Activated T-helper 2 cell treated with anti-CD3 and anti-CD28 coated beads, Interferon-gamma antibody, Interleukin-2, Interleukin-4, amounts not matched to agents 10 μg/mL and 5 μg/mL and 100 μg/mL, durations not matched to agents 14 hours and 24 hours and 36 hours (primary cell): ENCODE results near the gene TP53. TPM values are rescaled to one million over a fixed set of nuclear protein-coding genes. Genes with fewer than 3 reads are reported as not detected.

Experiments used
- DNase-seq: peaks from one replicate; pipeline ENCODE4 v3.0.0; 2021; ENCODE audit warnings: low spot score
- H3K27ac Mint-ChIP-seq: one replicate; pipeline ENCODE4 v1.8.0; 2021; ENCODE audit warnings: mixed read lengths
- H3K27me3 Mint-ChIP-seq: one replicate; pipeline ENCODE4 v1.8.0; 2021; ENCODE audit warnings: low read depth, mixed read lengths
- H3K36me3 Mint-ChIP-seq: one replicate; pipeline ENCODE4 v1.8.0; 2021; ENCODE audit warnings: low read depth, mixed read lengths
- H3K4me1 Mint-ChIP-seq: one replicate; pipeline ENCODE4 v1.8.0; 2021; ENCODE audit warnings: low read depth, mixed read lengths
- H3K4me3 Mint-ChIP-seq: one replicate; pipeline ENCODE4 v1.8.0; 2021; ENCODE audit warnings: low read depth, mild to moderate bottlenecking, moderate library complexity, mixed read lengths
- H3K9me3 Mint-ChIP-seq: one replicate; pipeline ENCODE4 v1.8.0; 2021; ENCODE audit warnings: mixed read lengths
- intact Hi-C: fragments of 100-400 bp; cut with micrococcal nuclease; formaldehyde crosslinking; loops from one replicate; pipeline ENCODE4 v1.15.1; 2023
- total RNA-seq: library from RNA; stranded (reverse); gene quantifications from 2 replicates; pipeline ENCODE4 v1.2.3, GENCODE V29; 2022

The TP53 gene
- total RNA-seq, 1 donor from 2014 or later = 165 TPM

DNA sequence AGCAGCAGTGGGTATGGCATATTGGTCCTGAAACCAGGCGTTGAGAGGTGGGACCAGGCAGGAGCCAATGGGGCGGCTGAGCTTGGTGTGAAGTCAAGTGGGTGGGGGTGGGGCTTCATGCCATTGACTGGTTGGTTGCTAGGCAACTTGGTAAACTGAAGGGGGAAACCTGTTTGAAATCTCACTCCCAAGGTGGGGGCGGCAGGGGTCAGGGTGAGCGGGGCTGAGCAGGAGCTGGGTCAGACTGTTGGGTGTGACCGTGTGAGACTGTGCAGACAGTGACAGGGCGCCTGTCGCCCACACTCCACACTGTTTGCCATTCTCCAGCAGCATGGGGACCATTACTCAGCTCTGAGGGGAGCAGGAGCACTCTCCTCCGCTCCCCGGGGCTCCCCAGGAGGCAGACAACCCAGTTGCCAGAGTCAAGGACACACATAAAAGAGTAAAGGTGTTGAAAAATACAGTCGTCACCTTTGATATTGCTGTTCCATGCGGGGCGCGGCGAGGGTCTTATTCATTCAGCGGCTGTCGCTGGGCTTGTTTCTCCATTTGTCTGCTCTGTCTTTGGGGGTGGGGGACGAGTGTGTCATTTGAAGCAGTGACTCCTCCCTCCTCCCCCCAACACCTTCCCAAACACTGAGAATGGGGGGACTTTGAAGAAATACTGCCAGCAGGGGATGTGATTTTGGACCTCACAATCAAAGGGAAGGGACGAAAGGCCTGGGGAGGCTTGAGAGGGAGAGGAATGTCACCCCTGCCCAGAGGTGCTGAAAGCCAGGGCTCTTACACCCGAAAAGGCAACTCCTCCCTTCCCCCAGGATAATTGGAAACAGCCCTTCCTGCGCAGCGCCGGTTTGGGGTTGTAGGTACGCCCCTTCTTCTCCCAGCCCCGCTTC lies 16.5 kb upstream of the TP53 start:
- Mint-ChIP-seq H3K27me3 (peaks cover 39% of the 10 kb centered on the region), H3K4me1 (peaks cover 9% of the 10 kb centered on the region), H3K9me3 (no peaks in the 10 kb centered on the region), H3K36me3 (peaks cover 29% of the 10 kb centered on the region), H3K27ac (no peak overlapping the region), H3K4me3 (no peak overlapping the region)
- intact Hi-C loops = no loop called here
- DNase-seq = no peak

DNA sequence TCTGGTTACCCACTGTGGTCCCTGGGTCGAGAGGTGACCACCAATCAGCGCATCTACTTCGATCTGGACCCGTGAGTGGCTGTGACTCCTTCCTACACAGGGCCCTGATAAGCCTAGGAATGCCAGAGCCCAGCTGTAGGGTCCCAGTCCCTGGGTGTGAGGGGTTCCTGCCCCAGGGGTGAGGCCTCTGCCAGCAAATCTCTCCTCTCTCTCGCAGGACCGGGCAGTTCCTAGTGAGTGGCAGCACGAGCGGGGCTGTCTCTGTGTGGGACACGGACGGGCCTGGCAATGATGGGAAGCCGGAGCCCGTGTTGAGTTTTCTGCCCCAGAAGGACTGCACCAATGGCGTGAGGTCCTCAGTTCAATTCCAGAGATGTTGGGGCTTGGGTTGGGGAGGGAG lies 15.5 kb upstream of the TP53 start:
- no peaks in the 10 kb centered on the region for H3K9me3 Mint-ChIP-seq
- intact Hi-C loops = no loop called here
- peaks cover 36% of the 10 kb centered on the region for H3K27me3 Mint-ChIP-seq
- no peak for DNase-seq
- no peak overlapping the region for H3K27ac Mint-ChIP-seq
- H3K36me3 Mint-ChIP-seq = peaks cover 29% of the 10 kb centered on the region
- peaks cover 9% of the 10 kb centered on the region for H3K4me1 Mint-ChIP-seq
- H3K4me3 Mint-ChIP-seq = no peak overlapping the region

- intact Hi-C loops = no loop called here
- Mint-ChIP-seq H3K4me1 (peaks cover 9% of the 10 kb centered on the region), H3K9me3 (no peaks in the 10 kb centered on the region), H3K36me3 (peaks cover 31% of the 10 kb centered on the region), H3K27me3 (peaks cover 26% of the 10 kb centered on the region), H3K27ac (no peak overlapping the region), H3K4me3 (no peak overlapping the region)
- no peak for DNase-seq
These were observed 14.4 kb upstream of the TP53 start for GRCh38 chr17:7701681-7702080.

DNA sequence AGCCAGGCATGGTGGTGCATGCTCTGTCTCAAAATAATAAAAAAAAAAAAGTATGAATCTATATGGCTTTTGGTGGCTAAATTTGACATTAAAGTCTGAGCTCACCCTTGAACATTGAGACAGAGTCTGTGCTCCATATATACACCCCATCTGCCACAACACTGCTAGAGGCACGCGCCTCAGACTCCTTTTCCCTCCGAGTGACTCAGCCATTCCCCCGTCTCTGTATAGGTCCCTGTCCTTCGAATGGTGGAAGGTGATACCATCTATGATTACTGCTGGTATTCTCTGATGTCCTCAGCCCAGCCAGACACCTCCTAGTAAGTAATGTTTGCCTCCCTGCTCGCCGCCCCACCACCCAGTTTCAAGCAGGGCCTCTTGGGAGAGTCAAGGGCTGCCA lies 13.2 kb upstream of the TP53 start:
- no peak overlapping the region for H3K4me3 Mint-ChIP-seq
- peaks cover 41% of the 10 kb centered on the region for H3K36me3 Mint-ChIP-seq

GRCh38 chr17:7697828-7698588 lies 10.7 kb upstream of the TP53 start:
- no peak for DNase-seq
- Mint-ChIP-seq H3K27ac (no peak overlapping the region), H3K4me1 (no peaks in the 10 kb centered on the region), H3K4me3 (no peak overlapping the region), H3K9me3 (no peaks in the 10 kb centered on the region), H3K27me3 (no peaks in the 10 kb centered on the region), H3K36me3 (peaks cover 39% of the 10 kb centered on the region)
- intact Hi-C loops = no loop called here

More for the DNA sequence above, 13.2 kb upstream of the TP53 start:
- DNase-seq = no peak
- Mint-ChIP-seq H3K9me3 (no peaks in the 10 kb centered on the region), H3K27ac (no peak overlapping the region), H3K27me3 (peaks cover 15% of the 10 kb centered on the region), H3K4me1 (peaks cover 9% of the 10 kb centered on the region)
- intact Hi-C loops = no loop called here

GRCh38 chr17:7695586-7695985 lies 8.3 kb upstream of the TP53 start:
- Mint-ChIP-seq H3K36me3 (peaks cover 27% of the 10 kb centered on the region), H3K27ac (no peak overlapping the region), H3K4me1 (peaks cover 1% of the 10 kb centered on the region), H3K27me3 (no peaks in the 10 kb centered on the region), H3K4me3 (no peak overlapping the region), H3K9me3 (no peaks in the 10 kb centered on the region)
- DNase-seq = no peak
- intact Hi-C loops = no loop called here

GRCh38 chr17:7688808-7689316 lies 1.6 kb upstream of the TP53 start:
- H3K9me3 Mint-ChIP-seq = no peaks in the 10 kb centered on the region
- DNase-seq = no peak
- H3K4me3 Mint-ChIP-seq = peak overlapping the region; percentile 94
- H3K27me3 Mint-ChIP-seq = no peaks in the 10 kb centered on the region
- intact Hi-C loops = loop anchor here (1.0 to 10.0 kb wide), 5 partner anchors 57 to 536 kb away; partner anchors contain the start of genes KCTD11, POLR2A and SLC35G6
- H3K4me1 Mint-ChIP-seq = peaks cover 34% of the 10 kb centered on the region
- peak overlapping the region; percentile 81 for H3K27ac Mint-ChIP-seq
- H3K36me3 Mint-ChIP-seq = peaks cover 40% of the 10 kb centered on the region

- Mint-ChIP-seq H3K27me3 (no peaks in the 10 kb centered on the region), H3K9me3 (no peaks in the 10 kb centered on the region), H3K4me1 (peaks cover 34% of the 10 kb centered on the region), H3K36me3 (peaks cover 41% of the 10 kb centered on the region), H3K27ac (peak within 1 kb of the TSS; percentile 97), H3K4me3 (peak within 1 kb of the TSS; percentile 94)
- peak; percentile 93 for DNase-seq
- intact Hi-C loops = loop anchor here (1.0 to 10.0 kb wide), 9 partner anchors 56 to 537 kb away; partner anchors contain the start of genes EIF5A, HES7, KCTD11 and POLR2A
These were observed 868 bp upstream of the TP53 start, which contains the start of gene WRAP53 for GRCh38 chr17:7687908-7688807. Gene WRAP53 (plus strand): TSS chr17:7688477. CDS start chr17:7688649, 172 bp downstream.

DNA sequence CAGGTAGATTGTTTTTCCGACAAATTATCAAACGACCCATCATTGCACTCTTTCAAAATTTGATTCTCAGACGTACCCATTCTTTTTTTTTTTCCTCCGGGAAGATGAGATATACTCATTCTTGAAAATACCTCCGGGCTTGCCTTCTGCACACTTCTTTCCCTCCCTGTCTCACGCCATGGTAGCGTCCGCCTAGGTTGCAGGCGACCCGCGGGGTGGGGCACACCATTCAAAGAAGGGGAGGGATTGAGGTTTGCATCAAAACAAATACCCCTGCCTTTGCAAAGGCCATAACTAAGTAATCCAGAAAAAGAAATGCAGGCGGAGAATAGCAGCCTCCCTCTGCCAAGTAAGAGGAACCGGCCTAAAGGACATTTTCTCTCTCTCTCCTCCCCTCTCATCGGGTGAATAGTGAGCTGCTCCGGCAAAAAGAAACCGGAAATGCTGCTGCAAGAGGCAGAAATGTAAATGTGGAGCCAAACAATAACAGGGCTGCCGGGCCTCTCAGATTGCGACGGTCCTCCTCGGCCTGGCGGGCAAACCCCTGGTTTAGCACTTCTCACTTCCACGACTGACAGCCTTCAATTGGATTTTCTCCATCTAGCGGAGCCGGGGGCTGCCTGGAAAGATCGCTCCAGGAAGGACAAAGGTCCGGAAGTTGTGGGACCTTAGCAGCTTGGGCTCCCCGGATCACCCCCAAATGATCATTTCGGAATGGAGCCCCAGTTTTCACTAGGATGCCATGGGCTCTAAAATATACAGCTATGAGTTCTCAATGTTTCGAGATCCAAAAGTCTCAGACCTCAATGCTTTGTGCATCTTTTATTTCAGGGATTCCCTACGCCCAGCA lies 843 bp downstream of the TP53 start:
- peak overlapping the region; percentile 97 for H3K27ac Mint-ChIP-seq
- H3K4me3 Mint-ChIP-seq = peak overlapping the region; percentile 94

DNA sequence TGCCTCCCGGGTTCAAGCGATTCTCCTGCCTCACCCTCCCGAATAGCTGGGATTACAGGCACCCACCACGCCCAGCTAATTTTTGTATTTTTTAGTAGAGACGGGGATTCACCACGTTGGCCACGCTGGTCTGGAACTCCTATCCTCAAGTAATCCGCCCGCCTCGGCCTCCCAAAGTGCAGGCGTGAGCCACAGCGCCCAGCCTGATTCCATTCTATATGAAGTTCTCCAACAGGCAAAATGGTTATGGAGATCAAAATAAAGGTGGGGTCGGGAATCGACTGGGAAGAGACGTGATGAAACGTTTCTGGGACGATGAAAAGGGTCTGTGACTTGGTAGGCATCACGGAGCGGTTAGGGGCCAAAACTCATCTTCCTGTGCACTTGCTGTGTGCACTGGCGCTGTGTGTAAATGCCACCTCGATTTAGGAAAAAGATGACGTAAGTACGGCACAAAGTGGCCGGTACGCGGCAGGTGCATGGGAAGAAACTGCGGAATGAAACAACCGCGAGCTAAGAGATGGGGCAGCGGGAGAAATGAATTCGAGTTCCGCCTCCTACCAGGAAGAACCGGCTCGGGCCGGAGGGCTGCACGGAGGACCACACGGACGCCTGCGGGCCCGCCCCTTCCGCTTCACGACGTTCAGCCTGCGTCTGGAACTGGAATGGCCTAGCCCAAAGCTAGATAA lies 1.6 kb downstream of the TP53 start:
- no peaks in the 10 kb centered on the region for H3K9me3 Mint-ChIP-seq
- H3K27me3 Mint-ChIP-seq = no peaks in the 10 kb centered on the region
- peak overlapping the region; percentile 94 for H3K4me3 Mint-ChIP-seq
- peaks cover 39% of the 10 kb centered on the region for H3K36me3 Mint-ChIP-seq
- peaks cover 32% of the 10 kb centered on the region for H3K4me1 Mint-ChIP-seq
- DNase-seq = peak; percentile 88
- intact Hi-C loops = loop anchor here (1.0 to 10.0 kb wide), 8 partner anchors 70 to 539 kb away; partner anchors contain the start of genes EIF5A, HES7, KCTD11 and POLR2A
- H3K27ac Mint-ChIP-seq = peak overlapping the region; percentile 97

More for the DNA sequence above, 843 bp downstream of the TP53 start:
- peaks cover 42% of the 10 kb centered on the region for H3K36me3 Mint-ChIP-seq
- no peaks in the 10 kb centered on the region for H3K27me3 Mint-ChIP-seq
- no peaks in the 10 kb centered on the region for H3K9me3 Mint-ChIP-seq
- peak; percentile 79 for DNase-seq
- H3K4me1 Mint-ChIP-seq = peaks cover 34% of the 10 kb centered on the region
- intact Hi-C loops = loop anchor here (1.0 to 10.0 kb wide), 9 partner anchors 71 to 538 kb away; partner anchors contain the start of genes EIF5A, HES7, KCTD11 and POLR2A
